ENCODE data around the gene BACH2.

BACH2 gene

DNA sequence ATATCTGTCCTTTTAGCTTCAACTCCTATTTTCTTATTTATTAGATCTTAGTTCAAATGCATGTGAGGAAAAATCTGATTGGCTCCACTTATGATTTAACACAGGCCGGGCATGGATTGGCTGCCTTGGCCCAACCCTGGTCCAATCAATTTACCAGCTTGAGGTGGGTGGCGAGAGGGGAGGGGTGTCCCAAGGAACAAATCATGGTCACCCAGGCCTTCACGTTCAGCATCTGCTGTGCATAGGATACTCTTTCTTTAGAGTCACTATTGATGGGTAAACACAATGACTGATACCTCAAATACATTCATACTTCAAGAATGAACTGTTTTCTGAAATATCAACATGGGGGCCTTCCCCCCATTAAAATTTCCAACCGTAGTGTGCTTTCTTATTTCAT is 14.9 kb upstream of the BACH2 start:
- no peak overlapping the region for H3K14ac ChIP-seq (ENCODE audit: low read length in 2 of 2)
- 88% methylated on average over 4 of the region's 4 CpGs for WGBS
- H2BK15ac ChIP-seq (ENCODE audit: low read depth, poor library complexity, severe bottlenecking), result no peak overlapping the region
- no peak overlapping the region for H3K9ac ChIP-seq (ENCODE audit: low read length)
- H2BK12ac ChIP-seq (ENCODE audit: low read length in 2 of 2), result no peak overlapping the region
- H3K18ac ChIP-seq (ENCODE audit: low read depth in 1 of 2, low read length in 2 of 2), result no peak overlapping the region
- H3K79me1 ChIP-seq (replicated peaks; ENCODE audit: low read length, poor library complexity, severe bottlenecking), result no peaks in the 10 kb centered on the region
- H3K36me3 ChIP-seq (ENCODE audit: control insufficient read depth in 1 of 2, insufficient read depth in 2 of 2, low read depth in 1 of 2, low read length in 2 of 2), result no peaks in the 10 kb centered on the region
- H3K4ac ChIP-seq (ENCODE audit: low read depth in 1 of 2, low read length in 2 of 2), result no peak overlapping the region
- no peak overlapping the region for H3K23ac ChIP-seq (ENCODE audit: low read length in 2 of 2)
- no peaks in the 10 kb centered on the region for H3K4me1 ChIP-seq (ENCODE audit: control insufficient read depth, insufficient read depth, low read depth, low read length)
- no peaks in the 10 kb centered on the region for H3K9me3 ChIP-seq (ENCODE audit: control insufficient read depth, low read length)
- no peak overlapping the region for H3K4me2 ChIP-seq (ENCODE audit: low read length, poor library complexity, severe bottlenecking)
- H2BK120ac ChIP-seq (ENCODE audit: low read depth, low read length), result no peak overlapping the region
- no peak overlapping the region for H2AFZ ChIP-seq (ENCODE audit: low read depth, low read length)
- H3K27me3 ChIP-seq (ENCODE audit: control insufficient read depth in 1 of 2, insufficient read depth in 1 of 2, low read length in 2 of 2), result peaks cover 12 to 38% of the 10 kb centered on the region in 2 experiments
- H2BK5ac ChIP-seq (ENCODE audit: low read depth, low read length, poor library complexity, severe bottlenecking), result no peak overlapping the region
- no peak overlapping the region for H4K91ac ChIP-seq (ENCODE audit: low read length)
- H4K8ac ChIP-seq (ENCODE audit: low read length), result no peak overlapping the region
- DNase-seq, result no peak
- H3K4me3 ChIP-seq (ENCODE audit: insufficient read depth in 1 of 2, low read depth in 1 of 2, low read length in 2 of 2), result no peak overlapping the region
- no peak overlapping the region for H3K27ac ChIP-seq (ENCODE audit: low read length, poor library complexity, severe bottlenecking)
- no peak overlapping the region for H2AK5ac ChIP-seq (ENCODE audit: low read length, severe bottlenecking)

DNA sequence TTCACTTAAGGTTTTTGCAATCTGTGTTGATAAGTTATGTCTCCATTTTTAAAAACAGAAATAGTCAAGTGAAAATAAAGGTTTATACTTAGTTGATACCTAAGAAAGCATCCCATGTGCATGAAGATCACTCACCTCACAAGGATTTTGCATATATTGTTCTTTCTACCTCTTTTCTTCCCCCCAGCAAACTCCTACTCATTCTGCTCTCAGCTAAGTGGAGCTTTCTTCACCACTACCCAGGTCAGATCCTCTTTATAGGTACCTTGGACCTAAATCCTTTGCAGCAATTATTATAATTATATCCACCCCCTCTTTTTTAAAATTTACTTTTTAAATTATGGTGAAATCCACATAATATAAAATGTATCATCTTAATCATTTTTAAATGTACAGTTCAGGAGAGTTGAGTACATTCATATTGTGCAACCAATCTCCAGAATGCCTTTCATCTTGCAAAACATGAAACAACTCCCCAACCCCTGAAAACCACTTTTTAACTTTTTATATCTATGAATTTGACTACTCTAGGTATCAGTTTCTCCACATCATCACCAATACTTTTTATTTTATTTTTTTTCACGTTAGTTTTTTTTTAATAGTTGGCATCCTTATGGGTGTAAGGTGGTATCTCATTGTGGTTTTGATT is 9.3 kb upstream of the BACH2 start:
- H3K18ac ChIP-seq (ENCODE audit: low read depth in 1 of 2, low read length in 2 of 2), result no peak overlapping the region
- no peak overlapping the region for H2BK12ac ChIP-seq (ENCODE audit: low read length in 2 of 2)
- no peak overlapping the region for H4K91ac ChIP-seq (ENCODE audit: low read length)
- H3K4ac ChIP-seq (ENCODE audit: low read depth in 1 of 2, low read length in 2 of 2), result no peak overlapping the region
- no peak overlapping the region for H3K4me3 ChIP-seq (ENCODE audit: insufficient read depth in 1 of 2, low read depth in 1 of 2, low read length in 2 of 2)
- 100% methylated on average over 1 of the region's 1 CpG for WGBS
- no peak overlapping the region for H3K14ac ChIP-seq (ENCODE audit: low read length in 2 of 2)
- H2BK15ac ChIP-seq (ENCODE audit: low read depth, poor library complexity, severe bottlenecking), result no peak overlapping the region
- no peak overlapping the region for H4K8ac ChIP-seq (ENCODE audit: low read length)
- H2BK120ac ChIP-seq (ENCODE audit: low read depth, low read length), result no peak overlapping the region
- H3K79me1 ChIP-seq (replicated peaks; ENCODE audit: low read length, poor library complexity, severe bottlenecking), result no peaks in the 10 kb centered on the region
- no peak overlapping the region for H3K4me2 ChIP-seq (ENCODE audit: low read length, poor library complexity, severe bottlenecking)
- no peaks in the 10 kb centered on the region for H3K36me3 ChIP-seq (ENCODE audit: control insufficient read depth in 1 of 2, insufficient read depth in 2 of 2, low read depth in 1 of 2, low read length in 2 of 2)
- no peak for DNase-seq
- H3K4me1 ChIP-seq (ENCODE audit: control insufficient read depth, insufficient read depth, low read depth, low read length), result no peaks in the 10 kb centered on the region
- H2BK5ac ChIP-seq (ENCODE audit: low read depth, low read length, poor library complexity, severe bottlenecking), result no peak overlapping the region
- H3K27ac ChIP-seq (ENCODE audit: low read length, poor library complexity, severe bottlenecking), result no peak overlapping the region
- no peak overlapping the region for H2AK5ac ChIP-seq (ENCODE audit: low read length, severe bottlenecking)
- H3K23ac ChIP-seq (ENCODE audit: low read length in 2 of 2), result no peak overlapping the region
- H3K9ac ChIP-seq (ENCODE audit: low read length), result no peak overlapping the region
- H2AFZ ChIP-seq (ENCODE audit: low read depth, low read length), result no peak overlapping the region
- peaks cover 25 to 37% of the 10 kb centered on the region in 2 experiments for H3K27me3 ChIP-seq (ENCODE audit: control insufficient read depth in 1 of 2, insufficient read depth in 1 of 2, low read length in 2 of 2)
- H3K9me3 ChIP-seq (ENCODE audit: control insufficient read depth, low read length), result no peaks in the 10 kb centered on the region

DNA sequence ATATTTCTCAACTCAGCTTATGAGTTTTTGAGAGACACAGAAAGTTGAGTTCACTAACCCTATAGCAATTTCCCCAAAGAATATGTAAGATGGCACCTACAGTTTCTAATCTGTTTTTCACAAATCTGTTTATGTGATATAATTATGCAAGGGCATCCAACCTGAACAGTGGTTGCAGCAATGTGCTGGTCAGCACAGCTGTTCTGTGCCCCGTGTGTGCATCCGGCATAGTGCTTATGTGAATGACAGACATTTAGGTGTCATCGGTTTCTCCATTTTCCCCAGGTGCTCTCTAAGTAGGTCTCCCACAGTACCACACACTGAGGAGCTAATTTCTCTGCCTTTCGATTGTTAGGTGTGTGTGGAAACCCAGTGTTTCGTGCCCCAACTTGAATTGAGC is 7.7 kb upstream of the BACH2 start:
- no peak overlapping the region for H3K27ac ChIP-seq (ENCODE audit: low read length, poor library complexity, severe bottlenecking)
- no peak overlapping the region for H2BK5ac ChIP-seq (ENCODE audit: low read depth, low read length, poor library complexity, severe bottlenecking)
- H3K14ac ChIP-seq (ENCODE audit: low read length in 2 of 2), result no peak overlapping the region
- DNase-seq, result no peak
- H3K27me3 ChIP-seq (ENCODE audit: control insufficient read depth in 1 of 2, insufficient read depth in 1 of 2, low read length in 2 of 2), result peaks cover 25 to 35% of the 10 kb centered on the region in 2 experiments
- H2AFZ ChIP-seq (ENCODE audit: low read depth, low read length), result no peak overlapping the region
- H4K91ac ChIP-seq (ENCODE audit: low read length), result no peak overlapping the region
- no peak overlapping the region for H2BK15ac ChIP-seq (ENCODE audit: low read depth, poor library complexity, severe bottlenecking)
- H3K18ac ChIP-seq (ENCODE audit: low read depth in 1 of 2, low read length in 2 of 2), result no peak overlapping the region
- H4K8ac ChIP-seq (ENCODE audit: low read length), result no peak overlapping the region
- H3K4me2 ChIP-seq (ENCODE audit: low read length, poor library complexity, severe bottlenecking), result no peak overlapping the region
- H3K36me3 ChIP-seq (ENCODE audit: control insufficient read depth in 1 of 2, insufficient read depth in 2 of 2, low read depth in 1 of 2, low read length in 2 of 2), result no peaks in the 10 kb centered on the region
- no peak overlapping the region for H2BK120ac ChIP-seq (ENCODE audit: low read depth, low read length)
- H2AK5ac ChIP-seq (ENCODE audit: low read length, severe bottlenecking), result no peak overlapping the region
- WGBS, result 90% methylated on average over 4 of the region's 5 CpGs
- no peak overlapping the region for H3K23ac ChIP-seq (ENCODE audit: low read length in 2 of 2)
- no peak overlapping the region for H2BK12ac ChIP-seq (ENCODE audit: low read length in 2 of 2)
- H3K4me3 ChIP-seq (ENCODE audit: insufficient read depth in 1 of 2, low read depth in 1 of 2, low read length in 2 of 2), result no peak overlapping the region
- H3K4me1 ChIP-seq (ENCODE audit: control insufficient read depth, insufficient read depth, low read depth, low read length), result no peaks in the 10 kb centered on the region
- no peaks in the 10 kb centered on the region for H3K9me3 ChIP-seq (ENCODE audit: control insufficient read depth, low read length)
- no peak overlapping the region for H3K4ac ChIP-seq (ENCODE audit: low read depth in 1 of 2, low read length in 2 of 2)
- no peak overlapping the region for H3K9ac ChIP-seq (ENCODE audit: low read length)
- no peaks in the 10 kb centered on the region for H3K79me1 ChIP-seq (replicated peaks; ENCODE audit: low read length, poor library complexity, severe bottlenecking)

DNA sequence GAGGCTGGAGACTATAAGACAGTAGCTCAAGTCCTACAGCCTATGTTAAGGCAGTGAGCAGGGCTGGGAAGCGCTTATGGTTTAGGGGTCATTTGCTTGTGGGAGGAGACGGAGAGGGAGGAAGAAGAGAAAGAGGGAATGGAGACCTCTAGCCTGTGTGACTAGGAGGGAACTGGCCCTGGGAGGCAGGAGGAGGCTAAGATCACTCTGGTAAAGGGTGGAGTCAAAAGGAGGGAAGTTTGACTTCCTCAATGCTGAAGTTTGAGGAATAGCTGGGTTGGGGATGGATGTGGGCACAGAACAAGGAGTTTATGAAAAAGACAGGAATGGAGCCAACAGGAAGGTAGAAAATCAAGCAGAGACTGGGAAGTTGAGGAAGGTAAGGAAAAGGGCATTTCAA is 6.4 kb upstream of the BACH2 start:
- no peak overlapping the region for H4K91ac ChIP-seq (ENCODE audit: low read length)
- H3K27me3 ChIP-seq (ENCODE audit: control insufficient read depth in 1 of 2, insufficient read depth in 1 of 2, low read length in 2 of 2), result peaks cover 25 to 38% of the 10 kb centered on the region in 2 experiments
- no peak overlapping the region for H3K18ac ChIP-seq (ENCODE audit: low read depth in 1 of 2, low read length in 2 of 2)
- no peak for DNase-seq
- H3K9me3 ChIP-seq (ENCODE audit: control insufficient read depth, low read length), result no peaks in the 10 kb centered on the region
- no peak overlapping the region for H2AFZ ChIP-seq (ENCODE audit: low read depth, low read length)
- no peak overlapping the region for H3K4me3 ChIP-seq (ENCODE audit: insufficient read depth in 1 of 2, low read depth in 1 of 2, low read length in 2 of 2)
- H3K4me2 ChIP-seq (ENCODE audit: low read length, poor library complexity, severe bottlenecking), result no peak overlapping the region
- WGBS, result 42% methylated on average over 2 of the region's 2 CpGs
- no peak overlapping the region for H3K27ac ChIP-seq (ENCODE audit: low read length, poor library complexity, severe bottlenecking)
- no peak overlapping the region for H2BK12ac ChIP-seq (ENCODE audit: low read length in 2 of 2)
- H3K14ac ChIP-seq (ENCODE audit: low read length in 2 of 2), result no peak overlapping the region
- no peaks in the 10 kb centered on the region for H3K79me1 ChIP-seq (replicated peaks; ENCODE audit: low read length, poor library complexity, severe bottlenecking)
- no peak overlapping the region for H2BK15ac ChIP-seq (ENCODE audit: low read depth, poor library complexity, severe bottlenecking)
- H2BK120ac ChIP-seq (ENCODE audit: low read depth, low read length), result no peak overlapping the region
- no peak overlapping the region for H3K4ac ChIP-seq (ENCODE audit: low read depth in 1 of 2, low read length in 2 of 2)
- no peak overlapping the region for H2BK5ac ChIP-seq (ENCODE audit: low read depth, low read length, poor library complexity, severe bottlenecking)
- H3K23ac ChIP-seq (ENCODE audit: low read length in 2 of 2), result no peak overlapping the region
- H2AK5ac ChIP-seq (ENCODE audit: low read length, severe bottlenecking), result no peak overlapping the region
- no peak overlapping the region for H3K9ac ChIP-seq (ENCODE audit: low read length)
- H3K36me3 ChIP-seq (ENCODE audit: control insufficient read depth in 1 of 2, insufficient read depth in 2 of 2, low read depth in 1 of 2, low read length in 2 of 2), result no peaks in the 10 kb centered on the region
- H3K4me1 ChIP-seq (ENCODE audit: control insufficient read depth, insufficient read depth, low read depth, low read length), result no peaks in the 10 kb centered on the region
- no peak overlapping the region for H4K8ac ChIP-seq (ENCODE audit: low read length)
